HG03558 (cell line): ENCODE measurements around the gene ICAM2.

Source experiments
- ATAC-seq: cut with Tn5 transposase; IDR thresholded peaks from one replicate; pipeline ENCODE4 v1.9.1; 2021; ENCODE audit warnings: moderate number of reproducible peaks; ENCODE audit not compliant: unreplicated experiment; ENCODE audit errors: extremely low read depth

ICAM2 gene

GRCh38 chr17:63998721-63999679, 21.4 kb downstream of the ICAM2 start:
- no peak for ATAC-seq

GRCh38 chr17:63998050-63998720, 22.2 kb downstream of the ICAM2 start, which contains the start of gene PRR29:
PRR29 (plus strand) TSS chr17:63998351; CDS start chr17:63998365, 14 bp downstream.
- no peak for ATAC-seq

- ATAC-seq = no peak
Observed at GRCh38 chr17:63997341-63998048, 22.9 kb downstream of the ICAM2 start.

- no peak for ATAC-seq
Observed at GRCh38 chr17:63996430-63997182, 23.8 kb downstream of the ICAM2 start.

- no peak for ATAC-seq
Observed at GRCh38 chr17:63995626-63996025, 24.8 kb downstream of the ICAM2 start.

- ATAC-seq = no peak
Observed at GRCh38 chr17:63993368-63993985, 27.0 kb downstream of the ICAM2 start.

GRCh38 chr17:63991611-63992010, 28.8 kb downstream of the ICAM2 start:
- no peak for ATAC-seq

- no peak for ATAC-seq
Observed at GRCh38 chr17:63989622-63990345, 30.6 kb downstream of the ICAM2 start.

- ATAC-seq = no peak
Observed at GRCh38 chr17:63988741-63989621, 31.5 kb downstream of the ICAM2 start.

- ATAC-seq = no peak
Observed at GRCh38 chr17:63988127-63988478, 32.3 kb downstream of the ICAM2 start.

GRCh38 chr17:63987221-63988126, 33.0 kb downstream of the ICAM2 start:
- ATAC-seq = no peak

- no peak for ATAC-seq
Observed at GRCh38 chr17:63986821-63987220, 33.6 kb downstream of the ICAM2 start.

- ATAC-seq = no peak
Observed at GRCh38 chr17:63985387-63986140, 34.9 kb downstream of the ICAM2 start.

GRCh38 chr17:63984651-63985386, 35.6 kb downstream of the ICAM2 start:
- ATAC-seq = no peak

- ATAC-seq = no peak
Observed at GRCh38 chr17:63984236-63984635, 36.2 kb downstream of the ICAM2 start.

GRCh38 chr17:63983320-63983719, 37.1 kb downstream of the ICAM2 start:
- no peak for ATAC-seq
